ENCODE measurements around the gene COG5.

DNA sequence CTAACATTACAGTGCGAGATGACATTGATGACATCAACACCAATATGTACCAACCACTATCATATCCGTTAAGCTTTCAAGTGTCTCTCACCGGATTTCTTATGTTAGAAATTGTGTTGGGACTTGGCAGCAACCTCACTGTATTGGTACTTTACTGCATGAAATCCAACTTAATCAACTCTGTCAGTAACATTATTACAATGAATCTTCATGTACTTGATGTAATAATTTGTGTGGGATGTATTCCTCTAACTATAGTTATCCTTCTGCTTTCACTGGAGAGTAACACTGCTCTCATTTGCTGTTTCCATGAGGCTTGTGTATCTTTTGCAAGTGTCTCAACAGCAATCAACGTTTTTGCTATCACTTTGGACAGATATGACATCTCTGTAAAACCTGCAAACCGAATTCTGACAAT, 89.6 kb downstream of the COG5 start:
- no peak for TF ChIP-seq ISL1 (CRISPR knock-in tag; IDR thresholded peaks at IDR 0.05)
- no peak for TF ChIP-seq BACH2 (CRISPR knock-in tag; IDR thresholded peaks at IDR 0.05; ENCODE audit: borderline replicate concordance)
- TF ChIP-seq, protein P1, sequence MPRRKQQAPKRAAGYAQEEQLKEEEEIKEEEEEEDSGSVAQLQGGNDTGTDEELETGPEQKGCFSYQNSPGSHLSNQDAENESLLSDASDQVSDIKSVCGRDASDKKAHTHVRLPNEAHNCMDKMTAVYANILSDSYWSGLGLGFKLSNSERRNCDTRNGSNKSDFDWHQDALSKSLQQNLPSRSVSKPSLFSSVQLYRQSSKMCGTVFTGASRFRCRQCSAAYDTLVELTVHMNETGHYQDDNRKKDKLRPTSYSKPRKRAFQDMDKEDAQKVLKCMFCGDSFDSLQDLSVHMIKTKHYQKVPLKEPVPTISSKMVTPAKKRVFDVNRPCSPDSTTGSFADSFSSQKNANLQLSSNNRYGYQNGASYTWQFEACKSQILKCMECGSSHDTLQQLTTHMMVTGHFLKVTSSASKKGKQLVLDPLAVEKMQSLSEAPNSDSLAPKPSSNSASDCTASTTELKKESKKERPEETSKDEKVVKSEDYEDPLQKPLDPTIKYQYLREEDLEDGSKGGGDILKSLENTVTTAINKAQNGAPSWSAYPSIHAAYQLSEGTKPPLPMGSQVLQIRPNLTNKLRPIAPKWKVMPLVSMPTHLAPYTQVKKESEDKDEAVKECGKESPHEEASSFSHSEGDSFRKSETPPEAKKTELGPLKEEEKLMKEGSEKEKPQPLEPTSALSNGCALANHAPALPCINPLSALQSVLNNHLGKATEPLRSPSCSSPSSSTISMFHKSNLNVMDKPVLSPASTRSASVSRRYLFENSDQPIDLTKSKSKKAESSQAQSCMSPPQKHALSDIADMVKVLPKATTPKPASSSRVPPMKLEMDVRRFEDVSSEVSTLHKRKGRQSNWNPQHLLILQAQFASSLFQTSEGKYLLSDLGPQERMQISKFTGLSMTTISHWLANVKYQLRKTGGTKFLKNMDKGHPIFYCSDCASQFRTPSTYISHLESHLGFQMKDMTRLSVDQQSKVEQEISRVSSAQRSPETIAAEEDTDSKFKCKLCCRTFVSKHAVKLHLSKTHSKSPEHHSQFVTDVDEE (CRISPR knock-in tag; IDR thresholded peaks at IDR 0.05) = no peak
- no peak for TF ChIP-seq ZFP3 (CRISPR knock-in tag; IDR thresholded peaks at IDR 0.05)
- TF ChIP-seq ZNF565 (CRISPR knock-in tag; conservative IDR thresholded peaks at IDR 0.05; ENCODE audit: low read depth) = no peak
- TF ChIP-seq ZNF8 (CRISPR knock-in tag; IDR thresholded peaks at IDR 0.05) = no peak
- no peak for TF ChIP-seq ESRRG (CRISPR knock-in tag; IDR thresholded peaks at IDR 0.05)
- no peak for TF ChIP-seq ZFP30 (CRISPR knock-in tag; IDR thresholded peaks at IDR 0.05)
- no peak for TF ChIP-seq RARB (CRISPR knock-in tag; IDR thresholded peaks at IDR 0.05)
- TF ChIP-seq ARNTL (CRISPR knock-in tag; IDR thresholded peaks at IDR 0.05; ENCODE audit: borderline replicate concordance, low read depth) = no peak
- no peak for TF ChIP-seq OSR1 (CRISPR knock-in tag; IDR thresholded peaks at IDR 0.05)
- TF ChIP-seq, protein P2, sequence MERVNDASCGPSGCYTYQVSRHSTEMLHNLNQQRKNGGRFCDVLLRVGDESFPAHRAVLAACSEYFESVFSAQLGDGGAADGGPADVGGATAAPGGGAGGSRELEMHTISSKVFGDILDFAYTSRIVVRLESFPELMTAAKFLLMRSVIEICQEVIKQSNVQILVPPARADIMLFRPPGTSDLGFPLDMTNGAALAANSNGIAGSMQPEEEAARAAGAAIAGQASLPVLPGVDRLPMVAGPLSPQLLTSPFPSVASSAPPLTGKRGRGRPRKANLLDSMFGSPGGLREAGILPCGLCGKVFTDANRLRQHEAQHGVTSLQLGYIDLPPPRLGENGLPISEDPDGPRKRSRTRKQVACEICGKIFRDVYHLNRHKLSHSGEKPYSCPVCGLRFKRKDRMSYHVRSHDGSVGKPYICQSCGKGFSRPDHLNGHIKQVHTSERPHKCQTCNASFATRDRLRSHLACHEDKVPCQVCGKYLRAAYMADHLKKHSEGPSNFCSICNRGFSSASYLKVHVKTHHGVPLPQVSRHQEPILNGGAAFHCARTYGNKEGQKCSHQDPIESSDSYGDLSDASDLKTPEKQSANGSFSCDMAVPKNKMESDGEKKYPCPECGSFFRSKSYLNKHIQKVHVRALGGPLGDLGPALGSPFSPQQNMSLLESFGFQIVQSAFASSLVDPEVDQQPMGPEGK (CRISPR knock-in tag; IDR thresholded peaks at IDR 0.05; ENCODE audit: borderline replicate concordance) = no peak
